ENCODE measurements around the gene EPS8. TPM values are rescaled to one million over a fixed set of nuclear protein-coding genes. Genes with fewer than 3 reads are reported as not detected.

The EPS8 gene
- total RNA-seq, 5 donors from 2014 or later (not counting 1 experiment from before 2014, with no cell fraction given) = 0.91 to 3.8 (median 2.1) TPM

DNA sequence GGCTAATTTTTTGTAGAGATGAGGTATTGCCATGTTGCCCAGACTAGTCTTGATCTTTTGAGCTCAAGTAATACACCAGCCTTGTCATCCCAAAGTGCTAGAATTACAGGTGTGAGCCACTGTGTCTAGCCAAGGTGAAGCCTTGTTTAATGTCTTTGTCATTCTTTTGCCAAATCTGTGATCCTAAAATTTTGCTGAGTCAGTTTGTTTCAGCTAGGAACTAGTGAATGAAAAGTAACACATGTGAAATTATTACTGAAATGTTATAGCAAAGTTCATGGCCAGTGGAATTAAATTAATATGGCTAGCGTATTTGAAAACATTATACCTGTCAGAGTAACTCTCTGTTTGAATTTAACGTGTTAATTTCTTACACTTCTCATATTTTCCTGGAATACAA, 26.5 kb upstream of the EPS8 start:
- H3K27me3 Mint-ChIP-seq = peaks cover 12% of the 10 kb centered on the region in 2 donors

DNA sequence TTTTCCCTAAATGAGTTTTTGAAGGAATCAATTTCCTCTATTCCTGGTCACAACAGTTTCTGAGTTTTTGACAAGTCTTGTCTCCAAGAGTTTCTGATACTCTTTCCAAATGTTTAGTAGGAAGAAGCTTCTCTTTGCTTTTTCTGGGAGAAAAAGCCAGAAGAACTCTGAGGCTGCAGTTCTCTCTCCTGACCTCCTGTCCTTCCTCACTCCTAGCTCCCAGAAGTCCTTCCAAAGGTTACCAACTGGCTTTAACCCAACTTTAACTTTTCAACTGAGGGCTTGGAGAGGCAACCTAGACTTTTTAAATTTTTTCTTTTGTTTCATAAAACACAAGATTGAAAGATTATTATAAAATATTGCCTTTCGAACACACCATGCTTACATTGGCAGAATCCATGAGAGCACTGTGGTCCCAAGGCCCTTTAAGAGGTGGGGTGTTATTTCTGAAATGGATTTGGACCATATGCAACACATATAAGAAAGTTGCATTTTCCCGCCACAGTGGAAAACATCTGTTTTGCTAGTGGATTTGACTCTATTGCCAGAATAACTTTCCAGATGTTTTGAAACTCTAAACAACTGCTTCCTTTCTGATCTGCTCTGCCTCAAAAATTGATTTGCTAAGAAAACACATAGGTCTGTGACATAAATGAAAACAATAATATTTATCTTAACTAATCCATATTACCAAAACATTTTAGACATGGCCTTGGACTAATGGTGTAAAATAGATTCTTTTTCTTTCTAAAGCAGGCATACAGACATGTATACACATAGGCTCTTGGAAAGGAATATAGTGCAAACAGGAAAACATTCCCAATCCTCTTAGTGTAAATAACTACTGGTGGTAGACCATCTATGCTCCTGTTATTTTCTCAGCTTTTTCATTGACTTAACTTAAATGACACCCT, 22.3 kb upstream of the EPS8 start:
- H3K4me1 Mint-ChIP-seq = no peaks in the 10 kb centered on the region
- Histone ChIP-seq H3K4me3 (ENCODE audit: control insufficient read depth in 1 of 2, extremely low read depth in 1 of 2, low read length in 1 of 2) (no peak overlapping the region), H3K27me3 (replicated peaks in 1 of 2; ENCODE audit: control insufficient read depth in 2 of 2, extremely low read depth in 1 of 2, insufficient read depth in 2 of 2, low read length in 1 of 2) (peaks cover 0 to 6% of the 10 kb centered on the region in 2 experiments), H3K4me1 (ENCODE audit: control insufficient read depth in 1 of 2, extremely low read depth in 1 of 2, insufficient read depth in 2 of 2, low read length in 2 of 2) (no peaks in the 10 kb centered on the region), H3K36me3 (ENCODE audit: control insufficient read depth in 2 of 2, extremely low read depth in 1 of 2, insufficient read depth in 1 of 2, low read length in 1 of 2) (no peaks in the 10 kb centered on the region), H3K27ac (ENCODE audit: low read length) (no peak overlapping the region), H3K9me3 (no peaks in the 10 kb centered on the region)
- ChIA-PET POLR2A (no interaction called here), CTCF (no interaction called here)
- peaks cover 11 to 12% of the 10 kb centered on the region in 2 donors for H3K27me3 Mint-ChIP-seq
- WGBS (ENCODE audit: insufficient coverage) = no CpG with 5 or more reads among the region's 2 CpGs
- no peak for ATAC-seq (replicated peaks in 1 of 4)
- DNase-seq = no peak
- H3K9me3 Mint-ChIP-seq = no peaks in the 10 kb centered on the region
- no peak overlapping the region for H3K4me3 Mint-ChIP-seq
- H3K27ac Mint-ChIP-seq = no peak overlapping the region
- no peaks in the 10 kb centered on the region for H3K36me3 Mint-ChIP-seq

More for the DNA sequence above, 26.5 kb upstream of the EPS8 start:
- POLR2A ChIA-PET = no interaction called here
- Histone ChIP-seq H3K9me3 (no peaks in the 10 kb centered on the region), H3K4me1 (ENCODE audit: control insufficient read depth in 1 of 2, extremely low read depth in 1 of 2, insufficient read depth in 2 of 2, low read length in 2 of 2) (no peaks in the 10 kb centered on the region), H3K36me3 (ENCODE audit: control insufficient read depth in 2 of 2, extremely low read depth in 1 of 2, insufficient read depth in 1 of 2, low read length in 1 of 2) (no peaks in the 10 kb centered on the region), H3K27ac (ENCODE audit: low read length) (no peak overlapping the region), H3K27me3 (replicated peaks in 1 of 2; ENCODE audit: control insufficient read depth in 2 of 2, extremely low read depth in 1 of 2, insufficient read depth in 2 of 2, low read length in 1 of 2) (peaks cover 0 to 6% of the 10 kb centered on the region in 2 experiments), H3K4me3 (ENCODE audit: control insufficient read depth in 1 of 2, extremely low read depth in 1 of 2, low read length in 1 of 2) (no peak overlapping the region)
- Mint-ChIP-seq H3K4me3 (no peak overlapping the region), H3K9me3 (peaks cover 0 to 4% (median 4%) of the 10 kb centered on the region in 3 donors), H3K27ac (no peak overlapping the region), H3K36me3 (no peaks in the 10 kb centered on the region), H3K4me1 (no peaks in the 10 kb centered on the region)
- CTCF ChIA-PET = no interaction called here
- no peak for ATAC-seq (replicated peaks in 1 of 4)
- WGBS (ENCODE audit: insufficient coverage) = no CpG with 5 or more reads among the region's 2 CpGs
- DNase-seq = no peak

DNA sequence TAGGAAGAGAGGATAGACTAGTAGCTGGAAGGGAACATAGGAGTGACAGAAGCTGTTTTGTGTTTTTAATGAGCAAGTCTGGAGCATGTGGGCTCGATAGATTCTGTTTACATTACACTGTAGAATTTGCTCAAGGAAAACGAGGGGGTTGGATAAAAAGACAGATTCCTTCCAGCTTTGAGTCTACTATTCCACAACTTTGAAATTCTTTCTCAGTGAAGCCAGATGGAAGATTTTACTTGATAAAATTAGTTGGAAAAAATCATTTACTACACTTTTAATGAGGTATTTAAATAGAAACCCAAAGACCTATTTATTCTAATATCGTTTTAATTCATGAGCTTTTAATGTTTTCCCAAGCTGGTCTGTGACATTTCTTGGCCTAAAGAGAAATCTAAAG, 19.5 kb upstream of the EPS8 start:
- POLR2A ChIA-PET = no interaction called here

DNA sequence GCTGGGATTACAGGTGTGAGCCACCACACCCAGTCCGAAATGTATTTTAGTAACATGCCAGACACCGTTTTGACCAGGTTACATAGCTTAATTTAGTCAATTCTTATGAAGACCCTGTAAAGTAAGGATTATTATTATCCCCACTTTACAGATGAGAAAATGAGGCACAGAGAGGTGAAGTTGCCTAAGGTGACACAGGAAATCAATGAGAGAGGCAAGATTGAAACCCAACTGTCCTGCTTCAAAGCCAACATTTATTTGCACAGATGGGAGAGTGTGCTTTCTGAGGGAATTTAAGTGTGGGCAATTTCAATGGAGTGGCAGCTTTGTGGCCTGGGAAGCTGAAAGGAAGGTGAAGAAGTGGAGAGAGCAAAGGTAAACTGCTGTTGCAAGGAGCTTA, 19.1 kb upstream of the EPS8 start:
- H3K36me3 Mint-ChIP-seq = no peaks in the 10 kb centered on the region
- no peak overlapping the region for H3K4me3 Mint-ChIP-seq
- Histone ChIP-seq H3K27ac (ENCODE audit: low read length) (no peak overlapping the region), H3K36me3 (ENCODE audit: control insufficient read depth in 2 of 2, extremely low read depth in 1 of 2, insufficient read depth in 1 of 2, low read length in 1 of 2) (no peaks in the 10 kb centered on the region), H3K27me3 (replicated peaks in 1 of 2; ENCODE audit: control insufficient read depth in 2 of 2, extremely low read depth in 1 of 2, insufficient read depth in 2 of 2, low read length in 1 of 2) (peaks cover 0 to 3% of the 10 kb centered on the region in 2 experiments), H3K9me3 (no peaks in the 10 kb centered on the region), H3K4me3 (ENCODE audit: control insufficient read depth in 1 of 2, extremely low read depth in 1 of 2, low read length in 1 of 2) (no peak overlapping the region), H3K4me1 (ENCODE audit: control insufficient read depth in 1 of 2, extremely low read depth in 1 of 2, insufficient read depth in 2 of 2, low read length in 2 of 2) (no peaks in the 10 kb centered on the region)
- no peak overlapping the region for H3K27ac Mint-ChIP-seq
- no peaks in the 10 kb centered on the region for H3K9me3 Mint-ChIP-seq
- DNase-seq (no peak), ATAC-seq (replicated peaks in 1 of 4) (no peak)
- ChIA-PET POLR2A (no interaction called here), CTCF (no interaction called here)
- peaks cover 9 to 15% of the 10 kb centered on the region in 2 donors for H3K27me3 Mint-ChIP-seq
- H3K4me1 Mint-ChIP-seq = no peaks in the 10 kb centered on the region
- no CpG with 5 or more reads among the region's 2 CpGs for WGBS (ENCODE audit: insufficient coverage)

More for the DNA sequence above, 19.5 kb upstream of the EPS8 start:
- no CpG with 5 or more reads among the region's 3 CpGs for WGBS (ENCODE audit: insufficient coverage)
- no peaks in the 10 kb centered on the region for H3K9me3 Mint-ChIP-seq
- DNase-seq = no peak
- H3K27ac Mint-ChIP-seq = no peak overlapping the region
- no peaks in the 10 kb centered on the region for H3K9me3 ChIP-seq
- H3K36me3 Mint-ChIP-seq = no peaks in the 10 kb centered on the region
- H3K4me3 ChIP-seq (ENCODE audit: control insufficient read depth in 1 of 2, extremely low read depth in 1 of 2, low read length in 1 of 2) = no peak overlapping the region
- peaks cover 11 to 16% of the 10 kb centered on the region in 2 donors for H3K27me3 Mint-ChIP-seq
- H3K27ac ChIP-seq (ENCODE audit: low read length) = no peak overlapping the region
- H3K36me3 ChIP-seq (ENCODE audit: control insufficient read depth in 2 of 2, extremely low read depth in 1 of 2, insufficient read depth in 1 of 2, low read length in 1 of 2) = no peaks in the 10 kb centered on the region
- H3K4me3 Mint-ChIP-seq = no peak overlapping the region
- H3K27me3 ChIP-seq (replicated peaks in 1 of 2; ENCODE audit: control insufficient read depth in 2 of 2, extremely low read depth in 1 of 2, insufficient read depth in 2 of 2, low read length in 1 of 2) = peaks cover 0 to 3% of the 10 kb centered on the region in 2 experiments
- no peak for ATAC-seq (replicated peaks in 1 of 4)
- no peaks in the 10 kb centered on the region for H3K4me1 Mint-ChIP-seq
- CTCF ChIA-PET = no interaction called here
- no peaks in the 10 kb centered on the region for H3K4me1 ChIP-seq (ENCODE audit: control insufficient read depth in 1 of 2, extremely low read depth in 1 of 2, insufficient read depth in 2 of 2, low read length in 2 of 2)

DNA sequence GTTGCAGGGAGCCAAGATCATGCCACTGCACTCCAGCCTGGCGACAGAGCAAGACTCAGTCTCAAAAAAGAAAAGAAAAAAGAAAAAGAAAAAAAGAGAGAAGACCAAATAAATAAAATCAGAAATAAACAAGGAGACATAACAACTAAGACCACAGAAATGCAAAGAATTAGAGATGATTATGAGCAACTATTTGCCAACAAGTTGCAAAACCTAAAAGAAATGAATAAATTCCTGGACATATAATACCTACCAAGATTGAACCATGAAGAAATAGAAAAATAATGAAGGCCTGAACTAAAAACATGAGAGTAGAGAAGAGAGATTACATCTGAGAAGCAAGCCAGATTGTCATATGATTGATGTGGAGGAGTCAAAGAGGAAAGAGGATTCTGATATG, 17.6 kb upstream of the EPS8 start:
- H3K9me3 ChIP-seq = no peaks in the 10 kb centered on the region
- H3K4me3 Mint-ChIP-seq = no peak overlapping the region
- no peak for DNase-seq
- H3K27ac ChIP-seq (ENCODE audit: low read length) = no peak overlapping the region
- H3K4me1 ChIP-seq (ENCODE audit: control insufficient read depth in 1 of 2, extremely low read depth in 1 of 2, insufficient read depth in 2 of 2, low read length in 2 of 2) = no peaks in the 10 kb centered on the region
- peaks cover 5 to 8% of the 10 kb centered on the region in 2 donors for H3K27me3 Mint-ChIP-seq
- no peak overlapping the region for H3K4me3 ChIP-seq (ENCODE audit: control insufficient read depth in 1 of 2, extremely low read depth in 1 of 2, low read length in 1 of 2)
- H3K27me3 ChIP-seq (replicated peaks in 1 of 2; ENCODE audit: control insufficient read depth in 2 of 2, extremely low read depth in 1 of 2, insufficient read depth in 2 of 2, low read length in 1 of 2) = peaks cover 0 to 6% of the 10 kb centered on the region in 2 experiments
- WGBS (ENCODE audit: insufficient coverage) = no CpG with 5 or more reads among the region's 1 CpG
- H3K36me3 Mint-ChIP-seq = no peaks in the 10 kb centered on the region
- no peaks in the 10 kb centered on the region for H3K9me3 Mint-ChIP-seq
- H3K36me3 ChIP-seq (ENCODE audit: control insufficient read depth in 2 of 2, extremely low read depth in 1 of 2, insufficient read depth in 1 of 2, low read length in 1 of 2) = no peaks in the 10 kb centered on the region
- no peak overlapping the region for H3K27ac Mint-ChIP-seq
- ChIA-PET CTCF (interaction anchor here in 1 of 2 donors (0.5 kb wide), 1 partner anchor 52 kb away, joined by 4 read pairs; no protein-coding TSS in a partner anchor), POLR2A (no interaction called here)
- no peaks in the 10 kb centered on the region for H3K4me1 Mint-ChIP-seq
- no peak for ATAC-seq (replicated peaks in 1 of 4)

DNA sequence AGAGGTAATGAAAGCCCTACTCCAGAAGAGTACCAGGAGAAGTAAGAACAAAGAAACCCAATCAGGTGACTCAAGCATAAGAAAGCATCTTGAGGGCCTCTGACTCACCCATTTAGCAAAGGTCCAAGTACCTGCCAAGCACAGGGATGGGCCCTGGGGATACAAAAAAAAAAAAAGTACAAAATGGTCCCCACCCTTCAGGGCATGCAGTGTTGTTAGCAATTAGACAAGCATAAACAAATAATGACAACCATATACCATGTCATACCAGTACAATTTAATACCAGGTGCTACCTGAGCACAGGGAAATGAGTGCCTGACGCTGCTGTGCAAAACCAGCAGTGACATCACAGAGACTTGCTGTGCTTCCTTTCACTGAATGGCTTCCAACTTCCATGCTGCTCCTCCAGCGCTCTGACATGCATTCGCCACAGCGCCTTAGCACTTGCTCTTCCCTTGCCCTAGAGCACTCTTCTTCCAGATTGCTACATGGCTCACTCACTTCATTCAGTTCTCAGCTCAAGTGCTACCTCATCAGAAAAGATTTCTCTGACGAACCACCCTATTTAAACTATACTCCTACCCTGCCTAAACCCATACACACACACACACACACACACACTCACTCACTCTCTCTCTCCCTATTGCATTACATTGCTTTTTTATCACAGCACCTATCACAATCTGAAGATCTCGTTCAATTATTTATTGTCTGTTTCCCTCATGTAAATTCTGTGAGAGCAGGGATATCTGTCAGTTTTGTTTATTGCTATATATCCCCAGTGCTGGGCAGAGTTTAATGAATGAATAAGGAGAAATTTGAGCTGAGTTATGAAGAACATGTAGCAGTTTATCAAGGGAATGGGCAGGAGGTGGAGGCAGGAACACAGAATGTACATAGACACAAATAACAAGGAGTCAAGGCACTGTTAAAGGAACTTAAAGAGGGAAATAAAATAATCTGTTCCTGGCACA, 12.9 kb upstream of the EPS8 start:
- ATAC-seq (replicated peaks in 1 of 4) (no peak), DNase-seq (no peak)
- Histone ChIP-seq H3K4me3 (ENCODE audit: control insufficient read depth in 1 of 2, extremely low read depth in 1 of 2, low read length in 1 of 2) (no peak overlapping the region), H3K9me3 (no peaks in the 10 kb centered on the region), H3K36me3 (ENCODE audit: control insufficient read depth in 2 of 2, extremely low read depth in 1 of 2, insufficient read depth in 1 of 2, low read length in 1 of 2) (no peaks in the 10 kb centered on the region), H3K27me3 (replicated peaks in 1 of 2; ENCODE audit: control insufficient read depth in 2 of 2, extremely low read depth in 1 of 2, insufficient read depth in 2 of 2, low read length in 1 of 2) (peaks cover 0 to 7% of the 10 kb centered on the region in 2 experiments), H3K4me1 (ENCODE audit: control insufficient read depth in 1 of 2, extremely low read depth in 1 of 2, insufficient read depth in 2 of 2, low read length in 2 of 2) (no peaks in the 10 kb centered on the region), H3K27ac (ENCODE audit: low read length) (no peak overlapping the region)
- ChIA-PET POLR2A (no interaction called here), CTCF (interaction anchor here in 1 of 2 donors (0.5 to 0.7 kb wide), 2 partner anchors 14 to 1635 kb away, joined by 3 to 6 read pairs; no protein-coding TSS in a partner anchor)
- Mint-ChIP-seq H3K36me3 (no peaks in the 10 kb centered on the region), H3K9me3 (no peaks in the 10 kb centered on the region), H3K4me3 (no peak overlapping the region), H3K27me3 (peaks cover 10 to 15% of the 10 kb centered on the region in 2 donors), H3K4me1 (no peaks in the 10 kb centered on the region), H3K27ac (no peak overlapping the region)
- 88% methylated on average over 5 of the region's 6 CpGs for WGBS (ENCODE audit: insufficient coverage)
